IPS-NIHi7 (cell line): ENCODE data around the gene PCDHGA1.

ENCODE experiments used
- DNase-seq: peaks from one replicate; pipeline ENCODE4 v3.0.0; 2012; ENCODE audit warnings: mixed read lengths; ENCODE audit errors: extremely low spot score

PCDHGA1 gene

DNA sequence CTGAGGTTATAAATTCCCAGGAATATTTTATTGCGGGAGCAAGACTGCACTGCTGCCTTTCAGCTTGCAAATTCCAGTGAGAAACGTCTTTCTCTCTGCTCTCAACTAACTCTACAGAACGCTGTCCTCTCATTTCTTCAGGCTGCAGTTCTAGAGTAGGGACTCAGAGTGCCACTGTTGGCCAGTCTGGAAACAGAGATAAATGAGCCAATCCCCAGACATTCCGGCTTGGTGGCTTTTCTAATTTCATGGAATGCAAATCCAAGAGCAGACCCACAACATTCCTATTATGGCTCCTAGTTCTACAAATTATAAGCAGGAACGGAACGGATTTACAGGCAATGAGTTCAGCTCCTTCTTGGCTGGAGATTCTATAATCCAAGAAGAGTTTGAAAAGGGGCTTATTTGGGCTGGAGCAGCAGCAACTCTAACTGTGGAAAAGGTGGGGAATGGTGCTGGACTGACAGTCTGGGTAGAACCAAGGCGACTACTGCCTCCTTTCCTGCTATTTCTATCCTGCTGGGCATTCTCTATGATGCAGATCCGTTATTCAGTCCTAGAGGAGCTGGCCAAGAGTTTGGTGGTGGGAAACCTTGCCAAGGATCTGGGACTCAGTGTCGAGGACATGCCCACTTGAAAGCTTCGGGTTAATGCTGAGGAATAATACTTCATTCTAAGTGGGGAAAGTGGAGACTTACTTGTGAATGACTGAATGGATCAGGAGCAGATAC lies 109.3 kb downstream of the PCDHGA1 start:
- DNase-seq: peak; percentile 21

DNA sequence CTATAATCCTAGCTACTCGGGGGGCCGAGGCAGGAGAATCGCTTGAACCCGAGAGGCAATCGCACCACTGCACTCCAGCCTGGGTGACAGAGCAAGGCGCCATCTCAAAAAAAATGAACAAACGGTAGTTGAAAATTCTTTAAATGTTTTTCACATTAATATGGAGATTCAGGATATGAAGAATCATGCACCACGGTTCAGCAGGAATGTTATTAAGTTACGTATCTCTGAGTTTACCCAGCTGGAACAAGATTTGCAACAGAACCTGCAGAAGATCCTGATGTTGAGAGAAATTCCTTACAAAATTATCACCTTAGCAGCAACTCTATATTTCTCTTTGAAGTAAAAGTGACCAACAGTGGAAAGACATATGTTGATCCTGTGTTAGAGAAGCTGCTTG lies 110.0 kb downstream of the PCDHGA1 start:
- no peak for DNase-seq

DNA sequence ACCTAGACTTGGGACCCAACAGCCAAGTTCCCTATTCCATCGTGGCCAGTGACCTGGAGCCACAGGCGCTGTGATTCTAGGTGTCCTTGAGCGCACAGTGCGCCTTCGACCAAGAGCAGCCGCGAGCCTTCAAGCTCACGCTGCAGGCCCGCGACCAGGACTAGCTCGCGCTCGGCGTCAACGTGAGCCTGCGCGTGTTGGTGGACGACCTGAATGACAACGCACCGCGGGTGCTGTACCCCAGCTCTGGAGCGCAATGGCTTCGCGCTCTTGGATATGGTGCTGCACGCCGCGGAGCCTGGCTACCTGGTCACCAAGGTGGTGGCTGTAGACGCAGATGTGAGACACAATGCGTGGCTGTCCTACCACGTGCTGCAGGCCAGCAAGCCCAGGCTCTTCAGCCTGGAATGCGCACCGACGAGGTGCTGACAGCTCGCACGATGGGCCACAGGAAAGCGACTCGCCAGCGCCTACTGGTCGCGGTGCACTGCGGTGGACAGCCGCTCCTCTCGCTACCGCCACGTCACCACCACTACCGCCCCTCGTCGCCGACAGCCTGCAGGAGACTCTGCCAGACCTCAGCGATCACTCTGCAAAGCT lies 111.4 kb downstream of the PCDHGA1 start:
- DNase-seq: no peak

DNA sequence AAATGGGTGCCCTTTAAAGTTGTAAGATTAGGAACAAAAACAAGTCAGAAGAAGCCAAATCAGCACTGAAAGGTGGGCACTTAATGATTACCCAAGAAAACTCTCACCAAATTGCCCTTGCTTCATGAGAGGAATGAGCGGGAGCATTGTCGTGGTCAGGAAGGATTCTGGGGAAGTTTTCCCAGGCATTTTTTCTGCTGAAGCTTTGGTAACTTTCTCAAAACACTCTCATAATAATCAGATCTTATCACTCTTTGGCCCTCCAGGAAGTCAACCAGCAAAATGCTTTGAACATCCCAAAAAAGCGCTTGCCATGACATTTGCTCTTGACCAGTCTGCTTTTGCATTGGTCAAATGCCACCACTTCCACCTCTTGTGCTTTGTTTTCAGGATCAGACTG lies 135.0 kb downstream of the PCDHGA1 start:
- no peak for DNase-seq

DNA sequence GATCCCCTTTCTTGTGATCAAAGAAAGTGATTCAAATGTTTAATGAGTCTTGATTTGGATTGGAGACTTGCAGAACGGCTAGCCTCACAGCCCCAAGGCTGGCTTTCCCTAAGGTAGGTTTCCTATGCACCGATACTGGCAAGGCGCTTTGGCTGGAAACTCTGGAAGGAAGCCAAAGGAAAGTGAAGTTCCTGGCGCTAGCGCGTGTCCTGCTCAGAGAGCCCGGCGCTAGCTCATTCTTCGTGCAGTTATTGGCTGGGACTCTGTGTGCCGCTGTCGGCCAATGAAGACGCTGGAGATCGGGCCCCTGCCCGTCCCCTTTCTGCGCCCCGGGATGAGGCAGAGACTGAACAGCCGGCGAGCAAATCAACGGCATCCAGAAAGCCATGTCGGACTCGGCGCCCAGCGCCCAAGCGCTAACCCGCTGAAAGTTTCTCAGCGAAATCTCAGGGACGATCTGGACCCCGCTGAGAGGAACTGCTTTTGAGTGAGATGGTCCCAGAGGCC lies 145.4 kb downstream of the PCDHGA1 start, which contains the start of gene PCDHGC3:
Gene PCDHGC3 (plus strand): TSS at position 342 of the 507 bp plus-strand sequence. CDS start 151 bp downstream, at position 493.
- peak; percentile 95 for DNase-seq

DNA sequence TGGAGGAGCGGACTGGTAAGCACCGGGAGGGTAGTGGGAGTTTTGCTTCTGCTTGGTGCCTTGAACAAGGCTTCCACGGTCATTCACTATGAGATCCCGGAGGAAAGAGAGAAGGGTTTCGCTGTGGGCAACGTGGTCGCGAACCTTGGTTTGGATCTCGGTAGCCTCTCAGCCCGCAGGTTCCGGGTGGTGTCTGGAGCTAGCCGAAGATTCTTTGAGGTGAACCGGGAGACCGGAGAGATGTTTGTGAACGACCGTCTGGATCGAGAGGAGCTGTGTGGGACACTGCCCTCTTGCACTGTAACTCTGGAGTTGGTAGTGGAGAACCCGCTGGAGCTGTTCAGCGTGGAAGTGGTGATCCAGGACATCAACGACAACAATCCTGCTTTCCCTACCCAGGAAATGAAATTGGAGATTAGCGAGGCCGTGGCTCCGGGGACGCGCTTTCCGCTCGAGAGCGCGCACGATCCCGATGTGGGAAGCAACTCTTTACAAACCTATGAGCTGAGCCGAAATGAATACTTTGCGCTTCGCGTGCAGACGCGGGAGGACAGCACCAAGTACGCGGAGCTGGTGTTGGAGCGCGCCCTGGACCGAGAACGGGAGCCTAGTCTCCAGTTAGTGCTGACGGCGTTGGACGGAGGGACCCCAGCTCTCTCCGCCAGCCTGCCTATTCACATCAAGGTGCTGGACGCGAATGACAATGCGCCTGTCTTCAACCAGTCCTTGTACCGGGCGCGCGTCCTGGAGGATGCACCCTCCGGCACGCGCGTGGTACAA lies 146.0 kb downstream of the PCDHGA1 start:
- peak; percentile 30 for DNase-seq

DNA sequence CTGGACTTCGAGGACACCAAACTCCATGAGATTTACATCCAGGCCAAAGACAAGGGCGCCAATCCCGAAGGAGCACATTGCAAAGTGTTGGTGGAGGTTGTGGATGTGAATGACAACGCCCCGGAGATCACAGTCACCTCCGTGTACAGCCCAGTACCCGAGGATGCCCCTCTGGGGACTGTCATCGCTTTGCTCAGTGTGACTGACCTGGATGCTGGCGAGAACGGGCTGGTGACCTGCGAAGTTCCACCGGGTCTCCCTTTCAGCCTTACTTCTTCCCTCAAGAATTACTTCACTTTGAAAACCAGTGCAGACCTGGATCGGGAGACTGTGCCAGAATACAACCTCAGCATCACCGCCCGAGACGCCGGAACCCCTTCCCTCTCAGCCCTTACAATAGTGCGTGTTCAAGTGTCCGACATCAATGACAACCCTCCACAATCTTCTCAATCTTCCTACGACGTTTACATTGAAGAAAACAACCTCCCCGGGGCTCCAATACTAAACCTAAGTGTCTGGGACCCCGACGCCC lies 146.8 kb downstream of the PCDHGA1 start:
- no peak for DNase-seq

DNA sequence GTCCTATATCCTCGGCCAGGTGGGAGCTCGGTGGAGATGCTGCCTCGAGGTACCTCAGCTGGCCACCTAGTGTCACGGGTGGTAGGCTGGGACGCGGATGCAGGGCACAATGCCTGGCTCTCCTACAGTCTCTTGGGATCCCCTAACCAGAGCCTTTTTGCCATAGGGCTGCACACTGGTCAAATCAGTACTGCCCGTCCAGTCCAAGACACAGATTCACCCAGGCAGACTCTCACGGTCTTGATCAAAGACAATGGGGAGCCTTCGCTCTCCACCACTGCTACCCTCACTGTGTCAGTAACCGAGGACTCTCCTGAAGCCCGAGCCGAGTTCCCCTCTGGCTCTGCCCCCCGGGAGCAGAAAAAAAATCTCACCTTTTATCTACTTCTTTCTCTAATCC lies 147.5 kb downstream of the PCDHGA1 start:
- no peak for DNase-seq

DNA sequence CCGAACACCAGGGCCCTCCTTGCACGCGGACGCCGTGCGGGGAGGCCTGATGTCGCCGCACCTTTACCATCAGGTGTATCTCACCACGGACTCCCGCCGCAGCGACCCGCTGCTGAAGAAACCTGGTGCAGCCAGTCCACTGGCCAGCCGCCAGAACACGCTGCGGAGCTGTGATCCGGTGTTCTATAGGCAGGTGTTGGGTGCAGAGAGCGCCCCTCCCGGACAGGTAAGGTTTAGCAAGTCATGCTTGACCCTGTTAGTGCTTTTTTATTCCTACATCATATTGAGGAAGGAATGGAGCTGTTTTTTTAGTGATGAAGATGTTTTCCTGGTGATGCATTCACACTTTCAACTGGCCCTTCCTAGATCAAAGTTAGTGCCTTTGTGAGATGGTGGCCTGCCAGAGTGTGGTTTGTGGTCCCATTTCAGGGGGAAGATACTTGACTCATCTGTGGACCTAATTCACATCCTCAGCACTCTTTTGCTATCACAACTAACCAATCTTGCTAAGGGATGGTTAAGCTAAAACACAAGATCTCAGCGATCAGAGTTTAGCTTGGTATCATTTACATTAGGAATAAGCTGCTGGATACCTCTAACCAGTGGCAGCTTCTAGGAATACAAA lies 148.1 kb downstream of the PCDHGA1 start:
- peak; percentile 74 for DNase-seq

DNA sequence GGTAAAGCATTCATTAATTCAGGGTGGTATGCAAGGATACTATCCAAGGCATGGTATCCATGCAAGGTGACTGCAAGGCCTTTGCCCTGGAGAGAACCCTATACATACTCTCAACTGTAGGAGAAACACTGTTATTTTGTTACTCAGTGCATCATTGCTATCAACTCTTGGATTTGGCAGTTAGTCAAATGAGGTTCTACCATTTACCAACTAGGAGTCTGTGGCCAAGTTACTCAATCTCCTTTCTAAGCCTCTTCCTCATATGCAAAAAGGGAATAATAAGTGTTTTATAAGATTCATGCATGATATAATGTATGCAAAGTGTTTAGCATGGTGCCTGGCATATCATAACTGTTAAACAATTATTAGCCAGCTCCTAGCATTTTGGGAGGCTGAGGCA lies 149.5 kb downstream of the PCDHGA1 start:
- no peak for DNase-seq

DNA sequence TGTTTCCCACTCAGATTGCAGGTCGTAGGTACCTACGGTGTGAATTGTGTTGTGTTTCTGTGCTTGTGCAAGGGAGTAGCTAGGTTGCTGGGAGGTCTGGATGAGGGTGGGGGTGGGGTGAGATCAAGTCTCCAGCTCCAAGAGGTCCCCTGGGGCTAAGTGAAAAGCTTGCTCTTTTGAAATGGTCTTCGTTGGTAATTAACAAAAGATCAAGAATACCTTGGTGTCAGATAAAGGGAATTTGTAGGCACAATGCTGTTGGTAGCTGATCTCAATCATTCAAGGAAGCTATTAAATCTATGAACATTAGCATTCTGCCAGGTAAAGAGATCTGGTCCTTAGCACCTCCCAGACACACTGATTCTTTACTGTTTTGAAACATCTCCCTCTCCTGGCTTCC lies 153.6 kb downstream of the PCDHGA1 start:
- DNase-seq: peak; percentile 47

DNA sequence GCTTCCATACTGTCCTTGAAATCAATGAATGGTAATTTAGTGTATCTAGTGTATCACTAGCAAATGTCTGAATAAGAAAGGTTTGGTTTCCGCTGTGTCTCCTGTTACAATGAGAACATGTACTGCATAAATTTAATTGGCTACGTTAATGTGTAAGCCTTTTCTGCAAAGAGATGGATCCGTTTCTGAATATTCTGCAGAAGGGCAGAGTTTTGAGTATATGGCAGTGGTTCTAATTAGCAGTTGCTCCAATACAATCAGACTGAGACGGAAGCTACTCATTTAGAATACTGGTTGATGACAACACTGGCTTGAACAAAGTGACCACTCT lies 154.0 kb downstream of the PCDHGA1 start:
- DNase-seq: no peak

DNA sequence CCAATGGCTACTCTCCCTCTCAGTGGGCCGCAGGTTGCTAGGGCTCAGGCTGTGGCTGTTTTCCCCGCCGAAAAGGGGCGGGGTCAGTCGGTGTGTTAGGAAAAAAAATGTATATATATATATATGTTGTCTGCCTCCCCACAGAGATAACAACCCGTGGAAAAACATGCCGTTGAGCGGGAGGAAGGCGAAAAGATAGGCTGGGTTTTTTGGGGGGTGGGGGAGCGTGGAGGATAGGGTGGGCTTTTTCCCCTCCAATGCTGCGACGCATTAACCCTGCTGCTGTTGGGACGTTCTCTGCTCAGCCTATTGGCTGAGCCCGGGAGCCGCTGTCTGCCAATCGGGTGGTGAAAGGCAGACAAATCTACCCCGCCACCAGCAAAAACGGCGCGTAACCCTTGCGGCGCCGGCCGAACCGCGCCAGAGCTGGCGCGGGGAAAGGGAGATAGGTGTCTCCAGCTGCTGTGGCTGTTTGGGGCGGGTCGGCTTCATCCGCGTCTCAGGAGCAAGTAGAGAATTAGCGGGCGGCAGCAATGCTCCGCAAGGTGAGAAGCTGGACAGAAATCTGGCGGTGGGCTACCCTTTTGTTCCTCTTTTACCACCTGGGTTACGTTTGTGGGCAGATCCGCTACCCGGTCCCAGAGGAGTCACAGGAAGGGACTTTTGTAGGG lies 154.5 kb downstream of the PCDHGA1 start, which contains the start of gene PCDHGC4:
Gene PCDHGC4 (plus strand): TSS at position 390 of the 671 bp plus-strand sequence. CDS start 144 bp downstream, at position 534.
- DNase-seq: peak; percentile 88

DNA sequence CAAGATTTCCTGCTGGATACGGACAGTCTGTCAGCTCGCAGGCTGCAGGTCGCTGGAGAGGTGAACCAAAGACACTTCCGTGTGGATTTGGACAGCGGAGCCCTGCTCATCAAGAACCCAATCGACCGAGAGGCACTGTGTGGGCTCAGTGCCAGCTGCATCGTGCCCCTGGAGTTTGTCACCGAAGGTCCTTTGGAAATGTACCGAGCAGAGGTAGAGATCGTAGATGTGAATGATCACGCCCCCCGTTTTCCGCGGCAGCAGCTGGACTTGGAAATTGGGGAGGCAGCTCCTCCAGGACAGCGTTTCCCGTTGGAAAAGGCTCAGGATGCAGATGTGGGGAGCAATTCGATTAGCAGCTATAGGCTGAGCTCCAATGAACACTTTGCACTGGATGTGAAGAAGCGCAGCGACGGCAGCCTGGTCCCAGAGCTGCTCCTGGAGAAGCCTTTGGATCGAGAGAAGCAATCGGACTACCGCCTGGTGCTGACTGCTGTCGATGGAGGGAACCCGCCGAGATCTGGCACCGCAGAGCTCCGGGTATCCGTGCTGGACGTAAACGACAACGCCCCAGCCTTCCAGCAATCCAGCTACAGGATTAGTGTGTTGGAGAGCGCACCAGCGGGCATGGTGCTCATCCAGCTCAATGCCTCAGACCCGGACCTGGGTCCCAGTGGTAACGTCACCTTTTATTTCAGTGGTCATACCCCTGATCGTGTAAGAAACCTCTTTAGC lies 155.2 kb downstream of the PCDHGA1 start:
- no peak for DNase-seq

DNA sequence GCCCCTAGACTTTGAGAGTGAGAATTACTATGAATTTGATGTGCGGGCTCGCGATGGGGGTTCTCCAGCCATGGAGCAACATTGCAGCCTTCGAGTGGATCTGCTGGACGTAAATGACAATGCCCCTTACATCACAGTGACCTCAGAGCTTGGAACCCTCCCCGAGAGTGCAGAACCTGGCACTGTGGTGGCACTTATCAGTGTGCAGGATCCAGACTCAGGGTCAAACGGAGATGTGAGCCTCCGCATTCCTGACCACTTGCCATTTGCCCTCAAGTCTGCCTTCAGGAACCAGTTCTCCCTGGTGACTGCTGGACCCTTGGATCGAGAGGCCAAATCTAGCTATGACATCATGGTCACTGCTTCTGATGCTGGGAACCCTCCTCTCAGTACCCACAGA lies 155.8 kb downstream of the PCDHGA1 start:
- no peak for DNase-seq

DNA sequence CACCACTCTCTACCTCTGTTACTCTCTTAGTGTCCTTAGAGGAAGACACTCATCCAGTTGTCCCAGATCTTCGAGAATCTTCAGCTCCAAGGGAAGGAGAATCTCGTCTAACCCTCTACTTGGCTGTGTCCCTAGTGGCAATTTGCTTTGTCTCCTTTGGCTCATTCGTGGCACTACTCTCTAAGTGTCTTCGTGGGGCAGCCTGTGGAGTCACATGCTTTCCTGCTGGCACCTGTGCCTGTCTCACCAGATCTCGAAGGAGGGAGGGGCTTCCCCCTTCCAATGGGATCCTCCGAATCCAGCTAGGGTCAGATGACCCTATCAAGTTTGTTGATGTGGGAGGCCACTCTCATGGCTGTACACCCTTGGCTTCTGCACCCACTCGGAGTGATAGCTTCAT lies 156.8 kb downstream of the PCDHGA1 start:
- DNase-seq: no peak

DNA sequence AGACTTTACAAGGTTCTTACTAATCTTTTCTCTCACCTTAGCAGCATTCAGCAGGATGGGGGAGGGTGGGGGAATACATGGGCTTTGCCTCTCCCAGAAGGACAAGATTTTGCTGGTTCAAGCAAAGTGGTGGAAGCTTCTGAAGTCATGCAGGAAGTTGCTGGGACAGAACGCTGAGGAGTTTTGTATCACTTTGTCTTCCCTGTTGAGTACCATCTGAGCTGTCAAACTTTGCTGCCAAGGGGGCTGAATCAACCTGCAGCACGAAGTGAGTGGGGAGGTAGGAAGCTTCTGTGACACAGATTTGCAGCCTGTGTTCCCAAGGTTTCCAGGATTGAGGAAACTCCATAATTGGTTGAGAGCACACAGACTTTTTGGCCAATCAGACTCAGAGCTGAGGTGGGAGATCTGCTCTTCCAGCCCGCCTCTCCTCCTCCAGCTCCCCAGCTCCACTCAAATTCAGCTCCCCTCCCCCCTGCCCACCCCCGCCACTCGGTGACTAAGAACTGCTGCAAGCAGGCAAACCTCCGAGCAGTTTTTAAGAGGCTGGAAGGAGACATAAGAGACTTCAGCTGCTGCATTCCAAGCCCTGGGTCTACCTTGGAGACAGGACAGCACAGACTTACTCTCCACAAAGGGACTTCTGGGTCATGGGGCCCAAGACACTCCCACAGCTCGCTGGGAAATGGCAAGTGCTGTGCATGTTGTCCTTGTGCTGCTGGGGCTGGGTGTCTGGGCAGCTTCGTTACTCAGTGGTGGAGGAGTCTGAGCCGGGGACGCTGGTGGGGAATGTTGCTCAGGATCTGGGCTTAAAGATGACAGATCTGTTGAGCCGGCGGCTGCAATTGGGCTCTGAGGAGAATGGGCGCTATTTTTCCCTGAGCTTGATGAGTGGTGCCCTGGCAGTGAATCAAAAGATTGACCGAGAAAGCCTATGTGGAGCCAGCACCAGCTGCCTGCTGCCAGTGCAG lies 158.6 kb downstream of the PCDHGA1 start, which contains the start of gene PCDHGC5:
Gene PCDHGC5 (plus strand): TSS at position 491 of the 971 bp plus-strand sequence. CDS start 160 bp downstream, at position 651.
- DNase-seq: peak; percentile 35

DNA sequence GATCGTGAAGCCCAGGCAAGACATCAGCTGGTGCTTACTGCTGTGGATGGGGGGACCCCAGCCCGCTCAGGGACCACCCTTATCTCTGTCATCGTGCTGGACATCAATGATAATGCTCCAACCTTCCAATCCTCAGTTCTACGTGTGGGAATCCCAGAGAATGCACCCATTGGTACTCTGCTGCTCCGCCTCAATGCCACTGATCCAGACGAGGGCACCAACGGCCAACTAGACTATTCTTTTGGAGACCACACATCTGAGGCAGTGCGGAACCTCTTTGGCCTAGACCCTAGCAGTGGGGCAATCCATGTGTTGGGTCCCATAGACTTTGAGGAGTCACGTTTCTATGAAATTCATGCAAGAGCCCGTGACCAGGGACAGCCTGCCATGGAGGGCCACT lies 159.5 kb downstream of the PCDHGA1 start:
- DNase-seq: no peak

DNA sequence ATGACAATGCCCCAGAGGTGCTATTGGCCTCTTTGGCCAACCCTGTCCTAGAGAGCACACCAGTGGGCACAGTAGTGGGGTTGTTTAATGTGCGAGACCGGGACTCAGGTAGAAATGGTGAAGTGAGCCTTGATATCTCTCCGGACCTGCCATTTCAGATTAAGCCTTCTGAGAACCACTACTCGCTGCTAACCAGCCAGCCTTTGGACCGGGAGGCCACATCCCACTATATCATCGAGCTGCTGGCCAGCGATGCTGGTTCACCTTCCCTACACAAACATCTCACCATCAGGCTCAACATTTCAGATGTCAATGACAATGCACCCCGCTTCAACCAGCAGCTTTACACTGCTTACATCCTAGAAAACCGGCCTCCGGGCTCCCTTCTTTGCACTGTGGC lies 160.0 kb downstream of the PCDHGA1 start:
- DNase-seq: no peak
